ENCODE data around the gene ARHGAP12.

ARHGAP12 gene

GRCh38 chr10:31804352-31804810 lies 124.2 kb downstream of the ARHGAP12 start:
- no peak for DNase-seq (ENCODE audit: low read depth in 1 of 2, low spot score in 1 of 2)
- no peak overlapping the region for H3K4me3 ChIP-seq (replicated peaks; ENCODE audit: insufficient read depth, low read length)
- no peak overlapping the region for H3K27ac ChIP-seq (replicated peaks)
- no peaks in the 10 kb centered on the region for H3K27me3 ChIP-seq (ENCODE audit: insufficient read depth, poor library complexity, severe bottlenecking)
- no peak for TF ChIP-seq GABPA (IDR thresholded peaks at IDR 0.05; ENCODE audit: low read depth)
- no peak for TF ChIP-seq POLR2AphosphoS5 (IDR thresholded peaks at IDR 0.05; ENCODE audit: low read depth)
- TF ChIP-seq, protein P1, sequence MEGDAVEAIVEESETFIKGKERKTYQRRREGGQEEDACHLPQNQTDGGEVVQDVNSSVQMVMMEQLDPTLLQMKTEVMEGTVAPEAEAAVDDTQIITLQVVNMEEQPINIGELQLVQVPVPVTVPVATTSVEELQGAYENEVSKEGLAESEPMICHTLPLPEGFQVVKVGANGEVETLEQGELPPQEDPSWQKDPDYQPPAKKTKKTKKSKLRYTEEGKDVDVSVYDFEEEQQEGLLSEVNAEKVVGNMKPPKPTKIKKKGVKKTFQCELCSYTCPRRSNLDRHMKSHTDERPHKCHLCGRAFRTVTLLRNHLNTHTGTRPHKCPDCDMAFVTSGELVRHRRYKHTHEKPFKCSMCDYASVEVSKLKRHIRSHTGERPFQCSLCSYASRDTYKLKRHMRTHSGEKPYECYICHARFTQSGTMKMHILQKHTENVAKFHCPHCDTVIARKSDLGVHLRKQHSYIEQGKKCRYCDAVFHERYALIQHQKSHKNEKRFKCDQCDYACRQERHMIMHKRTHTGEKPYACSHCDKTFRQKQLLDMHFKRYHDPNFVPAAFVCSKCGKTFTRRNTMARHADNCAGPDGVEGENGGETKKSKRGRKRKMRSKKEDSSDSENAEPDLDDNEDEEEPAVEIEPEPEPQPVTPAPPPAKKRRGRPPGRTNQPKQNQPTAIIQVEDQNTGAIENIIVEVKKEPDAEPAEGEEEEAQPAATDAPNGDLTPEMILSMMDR (IDR thresholded peaks at IDR 0.05; ENCODE audit: insufficient read depth, low read length), result no peak
- TF ChIP-seq SPI1 (IDR thresholded peaks at IDR 0.05; ENCODE audit: borderline replicate concordance, low read depth), result no peak
- TF ChIP-seq, protein P2, sequence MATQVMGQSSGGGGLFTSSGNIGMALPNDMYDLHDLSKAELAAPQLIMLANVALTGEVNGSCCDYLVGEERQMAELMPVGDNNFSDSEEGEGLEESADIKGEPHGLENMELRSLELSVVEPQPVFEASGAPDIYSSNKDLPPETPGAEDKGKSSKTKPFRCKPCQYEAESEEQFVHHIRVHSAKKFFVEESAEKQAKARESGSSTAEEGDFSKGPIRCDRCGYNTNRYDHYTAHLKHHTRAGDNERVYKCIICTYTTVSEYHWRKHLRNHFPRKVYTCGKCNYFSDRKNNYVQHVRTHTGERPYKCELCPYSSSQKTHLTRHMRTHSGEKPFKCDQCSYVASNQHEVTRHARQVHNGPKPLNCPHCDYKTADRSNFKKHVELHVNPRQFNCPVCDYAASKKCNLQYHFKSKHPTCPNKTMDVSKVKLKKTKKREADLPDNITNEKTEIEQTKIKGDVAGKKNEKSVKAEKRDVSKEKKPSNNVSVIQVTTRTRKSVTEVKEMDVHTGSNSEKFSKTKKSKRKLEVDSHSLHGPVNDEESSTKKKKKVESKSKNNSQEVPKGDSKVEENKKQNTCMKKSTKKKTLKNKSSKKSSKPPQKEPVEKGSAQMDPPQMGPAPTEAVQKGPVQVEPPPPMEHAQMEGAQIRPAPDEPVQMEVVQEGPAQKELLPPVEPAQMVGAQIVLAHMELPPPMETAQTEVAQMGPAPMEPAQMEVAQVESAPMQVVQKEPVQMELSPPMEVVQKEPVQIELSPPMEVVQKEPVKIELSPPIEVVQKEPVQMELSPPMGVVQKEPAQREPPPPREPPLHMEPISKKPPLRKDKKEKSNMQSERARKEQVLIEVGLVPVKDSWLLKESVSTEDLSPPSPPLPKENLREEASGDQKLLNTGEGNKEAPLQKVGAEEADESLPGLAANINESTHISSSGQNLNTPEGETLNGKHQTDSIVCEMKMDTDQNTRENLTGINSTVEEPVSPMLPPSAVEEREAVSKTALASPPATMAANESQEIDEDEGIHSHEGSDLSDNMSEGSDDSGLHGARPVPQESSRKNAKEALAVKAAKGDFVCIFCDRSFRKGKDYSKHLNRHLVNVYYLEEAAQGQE (IDR thresholded peaks at IDR 0.05; ENCODE audit: insufficient replicate concordance, low read depth), result no peak

GRCh38 chr10:31803606-31804351 lies 124.9 kb downstream of the ARHGAP12 start:
- no peak overlapping the region for H3K27ac ChIP-seq (replicated peaks)
- no peaks in the 10 kb centered on the region for H3K27me3 ChIP-seq (ENCODE audit: insufficient read depth, poor library complexity, severe bottlenecking)
- no peak overlapping the region for H3K4me3 ChIP-seq (replicated peaks; ENCODE audit: insufficient read depth, low read length)
- no peak for DNase-seq (ENCODE audit: low read depth in 1 of 2, low spot score in 1 of 2)
- TF ChIP-seq, protein P2 (IDR thresholded peaks at IDR 0.05; ENCODE audit: insufficient replicate concordance, low read depth), result no peak
- TF ChIP-seq SPI1 (IDR thresholded peaks at IDR 0.05; ENCODE audit: borderline replicate concordance, low read depth), result no peak

- H3K27ac ChIP-seq (replicated peaks), result no peak overlapping the region
- no peak for TF ChIP-seq POLR2AphosphoS5 (IDR thresholded peaks at IDR 0.05; ENCODE audit: low read depth)
- TF ChIP-seq, protein P2 (IDR thresholded peaks at IDR 0.05; ENCODE audit: insufficient replicate concordance, low read depth), result no peak
- no peak for TF ChIP-seq GABPA (IDR thresholded peaks at IDR 0.05; ENCODE audit: low read depth)
- TF ChIP-seq, protein P1 (IDR thresholded peaks at IDR 0.05; ENCODE audit: insufficient read depth, low read length), result no peak
- no peak for TF ChIP-seq SPI1 (IDR thresholded peaks at IDR 0.05; ENCODE audit: borderline replicate concordance, low read depth)
- no peak for DNase-seq (ENCODE audit: low read depth in 1 of 2, low spot score in 1 of 2)
- no peak overlapping the region for H3K4me3 ChIP-seq (replicated peaks; ENCODE audit: insufficient read depth, low read length)
- no peaks in the 10 kb centered on the region for H3K27me3 ChIP-seq (ENCODE audit: insufficient read depth, poor library complexity, severe bottlenecking)
These were observed 129.4 kb downstream of the ARHGAP12 start for GRCh38 chr10:31799181-31799580.
